ENCODE results near the gene MOB3B.

MOB3B gene

DNA sequence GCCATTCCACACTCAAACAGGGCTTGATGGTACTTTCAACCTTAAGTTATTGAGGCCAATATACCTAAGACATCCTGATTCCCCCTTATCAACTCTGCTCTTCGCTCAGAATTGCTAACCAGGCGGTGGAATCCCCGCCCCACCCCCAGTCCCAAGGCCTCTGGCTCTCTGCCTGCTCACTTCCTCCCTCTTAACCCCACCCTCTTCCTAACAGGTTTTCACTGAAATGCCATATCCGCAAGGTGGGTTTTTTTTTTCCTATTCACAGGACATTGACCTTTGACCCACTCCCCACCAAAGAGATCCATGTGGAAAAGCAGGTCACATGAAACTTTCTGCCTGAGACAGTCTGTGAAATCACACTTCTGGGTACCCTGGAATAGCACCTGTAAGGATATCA, 72.2 kb downstream of the MOB3B start:
- Histone ChIP-seq H3K4me2 (ENCODE audit: insufficient read depth, low read length, poor library complexity, severe bottlenecking) (no peak overlapping the region), H3K14ac (ENCODE audit: low read length) (no peak overlapping the region), H4K8ac (ENCODE audit: low read depth, low read length) (no peak overlapping the region), H3K79me1 (ENCODE audit: low read depth, low read length) (no peaks in the 10 kb centered on the region), H2BK15ac (ENCODE audit: low read length) (no peak overlapping the region), H3K23ac (ENCODE audit: low read depth, low read length, poor library complexity) (no peak overlapping the region), H3K27me3 (ENCODE audit: control insufficient read depth in 3 of 3, insufficient read depth in 3 of 3, low read depth in 1 of 3, low read length in 3 of 3) (no peaks in the 10 kb centered on the region), H2AK5ac (ENCODE audit: low read depth, low read length) (no peak overlapping the region), H2AFZ (ENCODE audit: low read length) (no peak overlapping the region), H3K9ac (ENCODE audit: low read depth, low read length, poor library complexity) (no peak overlapping the region), H3K36me3 (replicated peaks in 1 of 2; ENCODE audit: control insufficient read depth in 2 of 2, insufficient read depth in 2 of 2, low read length in 2 of 2) (peaks cover 6 to 76% of the 10 kb centered on the region in 2 donors), H3K4me3 (ENCODE audit: low read length in 2 of 2) (no peak overlapping the region), H2BK5ac (ENCODE audit: low read length) (no peak overlapping the region), H3K4ac (ENCODE audit: low read length) (no peak overlapping the region), H3K4me1 (ENCODE audit: control insufficient read depth in 2 of 2, insufficient read depth in 1 of 2, low read depth in 1 of 2, low read length in 2 of 2) (peaks cover 0 to 9% of the 10 kb centered on the region in 2 donors), H3K18ac (ENCODE audit: low read length) (no peak overlapping the region), H3K9me3 (replicated peaks in 1 of 2; ENCODE audit: control insufficient read depth in 2 of 2, insufficient read depth in 1 of 2, low read depth in 1 of 2, low read length in 2 of 2) (peaks cover 0 to 3% of the 10 kb centered on the region in 2 donors), H3K27ac (replicated peaks; ENCODE audit: low read length) (no peak overlapping the region), H2BK120ac (ENCODE audit: low read depth, low read length) (no peak overlapping the region), H2BK12ac (ENCODE audit: low read length) (no peak overlapping the region), H4K91ac (ENCODE audit: low read depth, low read length, poor library complexity) (no peak overlapping the region)
- no CpG with 5 or more reads among the region's 4 CpGs for WGBS, 2 donors (ENCODE audit: extremely low coverage in 2 of 2, insufficient read length in 2 of 2, insufficient replicate concordance in 1 of 2)
- no peak for DNase-seq (ENCODE audit: low spot score)

DNA sequence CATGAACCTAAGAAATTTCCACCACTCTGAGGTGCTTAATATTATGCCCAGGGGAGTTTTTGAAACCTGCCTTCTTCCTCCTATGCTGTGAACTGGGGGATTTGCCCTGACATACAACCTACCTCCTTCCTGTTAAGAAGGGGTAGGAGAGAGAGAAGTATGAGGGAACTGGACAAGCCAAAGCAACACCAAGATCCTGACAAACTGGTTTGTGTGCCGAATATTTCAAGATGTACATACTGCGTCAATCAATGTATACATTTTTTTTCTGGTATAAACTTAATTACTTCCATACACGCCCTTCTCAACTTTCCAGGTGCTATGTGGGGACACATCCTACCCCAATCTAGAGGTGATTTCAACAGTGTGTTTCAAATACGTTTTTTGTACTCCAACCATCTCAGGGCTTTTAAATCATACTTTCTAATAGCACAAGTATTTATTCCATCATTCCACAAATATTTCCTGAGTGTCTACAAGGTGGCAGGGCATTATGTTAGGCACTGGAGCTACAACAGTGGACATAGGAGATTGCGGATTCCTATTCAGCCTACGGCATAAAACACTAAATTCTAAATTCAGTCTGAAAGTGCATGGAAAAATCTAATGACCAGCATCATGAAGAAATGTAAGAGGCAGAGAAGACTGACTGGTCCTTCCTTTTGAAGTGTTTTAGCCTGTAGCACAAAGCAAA, 75.6 kb downstream of the MOB3B start:
- peaks cover 0 to 3% of the 10 kb centered on the region in 2 donors for H3K9me3 ChIP-seq (replicated peaks in 1 of 2; ENCODE audit: control insufficient read depth in 2 of 2, insufficient read depth in 1 of 2, low read depth in 1 of 2, low read length in 2 of 2)
- no peak overlapping the region for H4K8ac ChIP-seq (ENCODE audit: low read depth, low read length)
- H3K36me3 ChIP-seq (replicated peaks in 1 of 2; ENCODE audit: control insufficient read depth in 2 of 2, insufficient read depth in 2 of 2, low read length in 2 of 2) = peaks cover 6 to 66% of the 10 kb centered on the region in 2 donors
- no peak overlapping the region for H2BK15ac ChIP-seq (ENCODE audit: low read length)
- H3K14ac ChIP-seq (ENCODE audit: low read length) = no peak overlapping the region
- H3K4me1 ChIP-seq (ENCODE audit: control insufficient read depth in 2 of 2, insufficient read depth in 1 of 2, low read depth in 1 of 2, low read length in 2 of 2) = peaks cover 9 to 14% of the 10 kb centered on the region in 2 donors
- H3K79me1 ChIP-seq (ENCODE audit: low read depth, low read length) = no peaks in the 10 kb centered on the region
- H3K9ac ChIP-seq (ENCODE audit: low read depth, low read length, poor library complexity) = no peak overlapping the region
- no peak overlapping the region for H2BK5ac ChIP-seq (ENCODE audit: low read length)
- H4K91ac ChIP-seq (ENCODE audit: low read depth, low read length, poor library complexity) = no peak overlapping the region
- no peak overlapping the region for H3K18ac ChIP-seq (ENCODE audit: low read length)
- H3K27me3 ChIP-seq (ENCODE audit: control insufficient read depth in 3 of 3, insufficient read depth in 3 of 3, low read depth in 1 of 3, low read length in 3 of 3) = no peaks in the 10 kb centered on the region
- H3K23ac ChIP-seq (ENCODE audit: low read depth, low read length, poor library complexity) = no peak overlapping the region
- no peak overlapping the region for H3K4ac ChIP-seq (ENCODE audit: low read length)
- no peak overlapping the region for H3K27ac ChIP-seq (replicated peaks; ENCODE audit: low read length)
- H2AK5ac ChIP-seq (ENCODE audit: low read depth, low read length) = no peak overlapping the region
- H3K4me2 ChIP-seq (ENCODE audit: insufficient read depth, low read length, poor library complexity, severe bottlenecking) = no peak overlapping the region
- H2AFZ ChIP-seq (ENCODE audit: low read length) = no peak overlapping the region
- WGBS, 2 donors (ENCODE audit: extremely low coverage in 2 of 2, insufficient read length in 2 of 2, insufficient replicate concordance in 1 of 2) = no CpG with 5 or more reads among the region's 6 CpGs
- H2BK12ac ChIP-seq (ENCODE audit: low read length) = no peak overlapping the region
- no peak overlapping the region for H2BK120ac ChIP-seq (ENCODE audit: low read depth, low read length)
- DNase-seq (ENCODE audit: low spot score) = no peak
- no peak overlapping the region for H3K4me3 ChIP-seq (ENCODE audit: low read length in 2 of 2)

DNA sequence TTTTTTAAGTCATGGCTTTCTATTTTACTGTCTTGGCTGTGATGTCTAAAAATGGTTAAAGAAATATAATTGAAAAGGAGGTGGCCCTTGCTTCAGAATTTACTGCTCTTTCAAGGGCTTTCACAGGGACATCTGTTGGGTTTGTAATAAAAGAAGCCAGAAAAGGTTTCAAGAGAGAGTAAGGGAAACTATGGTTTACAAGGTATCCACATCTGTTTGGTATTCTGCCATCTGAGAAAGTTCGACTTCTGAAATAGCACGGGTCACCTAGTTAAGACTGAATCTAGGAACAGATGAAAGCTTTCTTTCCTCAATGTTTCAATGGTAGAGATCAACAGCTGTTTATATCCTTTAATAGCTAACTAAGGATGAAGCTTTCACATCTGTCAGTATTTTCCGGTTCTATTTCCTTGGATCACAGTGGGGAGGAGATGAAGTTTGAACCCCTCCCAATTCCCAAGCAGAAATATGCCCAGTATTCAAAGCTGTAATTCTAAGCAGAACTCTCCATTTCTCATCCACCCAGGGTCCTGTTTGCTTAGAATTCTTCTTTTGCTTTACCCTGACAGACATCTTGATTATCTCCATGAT, 78.3 kb downstream of the MOB3B start:
- Histone ChIP-seq H2BK15ac (ENCODE audit: low read length) (no peak overlapping the region), H3K4me2 (ENCODE audit: insufficient read depth, low read length, poor library complexity, severe bottlenecking) (no peak overlapping the region), H3K14ac (ENCODE audit: low read length) (no peak overlapping the region), H3K4me3 (ENCODE audit: low read length in 2 of 2) (no peak overlapping the region), H3K27me3 (ENCODE audit: control insufficient read depth in 3 of 3, insufficient read depth in 3 of 3, low read depth in 1 of 3, low read length in 3 of 3) (no peaks in the 10 kb centered on the region), H3K79me1 (ENCODE audit: low read depth, low read length) (peaks cover 2% of the 10 kb centered on the region), H4K8ac (ENCODE audit: low read depth, low read length) (no peak overlapping the region), H3K18ac (ENCODE audit: low read length) (no peak overlapping the region), H2BK120ac (ENCODE audit: low read depth, low read length) (no peak overlapping the region), H3K27ac (replicated peaks; ENCODE audit: low read length) (no peak overlapping the region), H2BK5ac (ENCODE audit: low read length) (no peak overlapping the region), H4K91ac (ENCODE audit: low read depth, low read length, poor library complexity) (no peak overlapping the region), H3K4me1 (ENCODE audit: control insufficient read depth in 2 of 2, insufficient read depth in 1 of 2, low read depth in 1 of 2, low read length in 2 of 2) (peaks cover 9 to 14% of the 10 kb centered on the region in 2 donors), H3K9ac (ENCODE audit: low read depth, low read length, poor library complexity) (no peak overlapping the region), H2AK5ac (ENCODE audit: low read depth, low read length) (no peak overlapping the region), H3K23ac (ENCODE audit: low read depth, low read length, poor library complexity) (no peak overlapping the region), H2BK12ac (ENCODE audit: low read length) (no peak overlapping the region), H2AFZ (ENCODE audit: low read length) (no peak overlapping the region), H3K9me3 (replicated peaks in 1 of 2; ENCODE audit: control insufficient read depth in 2 of 2, insufficient read depth in 1 of 2, low read depth in 1 of 2, low read length in 2 of 2) (peaks cover 0 to 3% of the 10 kb centered on the region in 2 donors), H3K4ac (ENCODE audit: low read length) (no peak overlapping the region), H3K36me3 (replicated peaks in 1 of 2; ENCODE audit: control insufficient read depth in 2 of 2, insufficient read depth in 2 of 2, low read length in 2 of 2) (peaks cover 8 to 80% of the 10 kb centered on the region in 2 donors)
- WGBS, 2 donors (ENCODE audit: extremely low coverage in 2 of 2, insufficient read length in 2 of 2, insufficient replicate concordance in 1 of 2) = no CpG with 5 or more reads among the region's 3 CpGs
- no peak for DNase-seq (ENCODE audit: low spot score)

DNA sequence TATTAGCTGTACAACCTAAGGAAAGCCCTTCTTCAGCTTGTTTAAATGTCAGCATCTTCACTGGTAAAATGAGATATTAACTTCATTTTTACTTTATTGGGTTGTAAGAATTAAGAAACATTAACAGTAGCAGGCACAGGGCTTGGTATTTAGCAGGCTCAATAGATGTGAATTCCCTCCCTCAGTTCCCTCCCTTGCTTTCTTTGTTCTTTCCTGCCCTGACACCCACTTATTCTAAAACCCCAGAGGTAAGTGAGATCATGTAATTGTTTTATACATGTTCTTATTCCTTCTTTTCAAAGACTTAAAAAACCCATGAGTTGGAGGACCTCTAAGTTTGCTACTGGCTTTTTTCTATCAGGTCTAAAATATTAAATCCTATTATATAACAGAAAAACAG, 78.9 kb downstream of the MOB3B start:
- Histone ChIP-seq H3K4ac (ENCODE audit: low read length) (no peak overlapping the region), H3K4me3 (ENCODE audit: low read length in 2 of 2) (no peak overlapping the region), H3K18ac (ENCODE audit: low read length) (no peak overlapping the region), H2BK5ac (ENCODE audit: low read length) (no peak overlapping the region), H2BK15ac (ENCODE audit: low read length) (no peak overlapping the region), H2AFZ (ENCODE audit: low read length) (no peak overlapping the region), H3K27me3 (ENCODE audit: control insufficient read depth in 3 of 3, insufficient read depth in 3 of 3, low read depth in 1 of 3, low read length in 3 of 3) (no peaks in the 10 kb centered on the region), H3K79me1 (ENCODE audit: low read depth, low read length) (peaks cover 2% of the 10 kb centered on the region), H3K23ac (ENCODE audit: low read depth, low read length, poor library complexity) (no peak overlapping the region), H3K4me2 (ENCODE audit: insufficient read depth, low read length, poor library complexity, severe bottlenecking) (no peak overlapping the region), H4K91ac (ENCODE audit: low read depth, low read length, poor library complexity) (no peak overlapping the region), H3K9ac (ENCODE audit: low read depth, low read length, poor library complexity) (no peak overlapping the region), H3K36me3 (replicated peaks in 1 of 2; ENCODE audit: control insufficient read depth in 2 of 2, insufficient read depth in 2 of 2, low read length in 2 of 2) (peaks cover 8 to 80% of the 10 kb centered on the region in 2 donors), H3K9me3 (replicated peaks in 1 of 2; ENCODE audit: control insufficient read depth in 2 of 2, insufficient read depth in 1 of 2, low read depth in 1 of 2, low read length in 2 of 2) (peaks cover 0 to 2% of the 10 kb centered on the region in 2 donors), H3K14ac (ENCODE audit: low read length) (no peak overlapping the region), H3K4me1 (ENCODE audit: control insufficient read depth in 2 of 2, insufficient read depth in 1 of 2, low read depth in 1 of 2, low read length in 2 of 2) (peaks cover 10 to 16% of the 10 kb centered on the region in 2 donors), H2BK120ac (ENCODE audit: low read depth, low read length) (no peak overlapping the region), H2BK12ac (ENCODE audit: low read length) (no peak overlapping the region), H2AK5ac (ENCODE audit: low read depth, low read length) (no peak overlapping the region), H4K8ac (ENCODE audit: low read depth, low read length) (no peak overlapping the region), H3K27ac (replicated peaks; ENCODE audit: low read length) (no peak overlapping the region)
- DNase-seq (ENCODE audit: low spot score) = no peak
